Dendritic cell treated with granulocyte-macrophage colony-stimulating factor and Interleukin-4, amounts not matched to agents 40 ng/mL and 50 ng/mL, for 4 days (primary cell): Measurements from ENCODE around the gene NPB.

Source experiments
- H3K27ac Mint-ChIP-seq: one replicate; pipeline ENCODE4 v1.8.0; 2022; ENCODE audit warnings: mild to moderate bottlenecking, mixed read lengths
- H3K27me3 Mint-ChIP-seq: one replicate; pipeline ENCODE4 v1.8.0; 2022; ENCODE audit warnings: mild to moderate bottlenecking, mixed read lengths
- H3K36me3 Mint-ChIP-seq: one replicate; pipeline ENCODE4 v1.8.0; 2022; ENCODE audit warnings: low read depth, mixed read lengths
- H3K4me1 Mint-ChIP-seq: one replicate; pipeline ENCODE4 v1.8.0; 2022; ENCODE audit warnings: low read depth, mixed read lengths
- H3K4me3 Mint-ChIP-seq: one replicate; pipeline ENCODE4 v1.8.0; 2022; ENCODE audit warnings: mild to moderate bottlenecking, moderate library complexity, mixed read lengths
- H3K9me3 Mint-ChIP-seq: one replicate; pipeline ENCODE4 v1.8.0; 2022; ENCODE audit warnings: mixed read lengths
- intact Hi-C: fragments of 100-400 bp; cut with micrococcal nuclease; formaldehyde crosslinking; loops from one replicate; pipeline ENCODE4 v1.15.0; 2022

The NPB gene

GRCh38 chr17:81884520-81884919 is 17.5 kb upstream of the NPB start:
- H3K9me3 Mint-ChIP-seq, result no peaks in the 10 kb centered on the region
- no peaks in the 10 kb centered on the region for H3K27me3 Mint-ChIP-seq
- peak overlapping the region; percentile 6 for H3K27ac Mint-ChIP-seq
- peaks cover 36% of the 10 kb centered on the region for H3K4me1 Mint-ChIP-seq
- H3K36me3 Mint-ChIP-seq, result peaks cover 98% of the 10 kb centered on the region
- no peak overlapping the region for H3K4me3 Mint-ChIP-seq
- intact Hi-C loops, result no loop called here

GRCh38 chr17:81884968-81885367 is 17.1 kb upstream of the NPB start:
- peak overlapping the region; percentile 42 for H3K27ac Mint-ChIP-seq

GRCh38 chr17:81885454-81885853 is 16.6 kb upstream of the NPB start:
- intact Hi-C loops, result no loop called here
- H3K4me3 Mint-ChIP-seq, result no peak overlapping the region
- peaks cover 41% of the 10 kb centered on the region for H3K4me1 Mint-ChIP-seq
- H3K9me3 Mint-ChIP-seq, result no peaks in the 10 kb centered on the region
- peak overlapping the region; percentile 42 for H3K27ac Mint-ChIP-seq
- H3K36me3 Mint-ChIP-seq, result peaks cover 96% of the 10 kb centered on the region
- H3K27me3 Mint-ChIP-seq, result no peaks in the 10 kb centered on the region

More at GRCh38 chr17:81884968-81885367, 17.1 kb upstream of the NPB start:
- Mint-ChIP-seq H3K4me3 (no peak overlapping the region), H3K4me1 (peaks cover 36% of the 10 kb centered on the region), H3K9me3 (no peaks in the 10 kb centered on the region), H3K27me3 (no peaks in the 10 kb centered on the region), H3K36me3 (peaks cover 98% of the 10 kb centered on the region)
- intact Hi-C loops, result no loop called here

GRCh38 chr17:81885869-81886548 is 16.0 kb upstream of the NPB start:
- H3K4me1 Mint-ChIP-seq, result peaks cover 45% of the 10 kb centered on the region

GRCh38 chr17:81888105-81888987 is 13.7 kb upstream of the NPB start:
- Mint-ChIP-seq H3K9me3 (no peaks in the 10 kb centered on the region), H3K36me3 (peaks cover 86% of the 10 kb centered on the region), H3K27ac (no peak overlapping the region), H3K27me3 (no peaks in the 10 kb centered on the region), H3K4me3 (no peak overlapping the region), H3K4me1 (peaks cover 50% of the 10 kb centered on the region)
- intact Hi-C loops, result no loop called here

More at GRCh38 chr17:81885869-81886548, 16.0 kb upstream of the NPB start:
- no peaks in the 10 kb centered on the region for H3K9me3 Mint-ChIP-seq
- H3K36me3 Mint-ChIP-seq, result peaks cover 96% of the 10 kb centered on the region
- peak overlapping the region; percentile 42 for H3K27ac Mint-ChIP-seq
- no peak overlapping the region for H3K4me3 Mint-ChIP-seq
- intact Hi-C loops, result no loop called here
- H3K27me3 Mint-ChIP-seq, result no peaks in the 10 kb centered on the region

GRCh38 chr17:81888988-81889595 is 12.9 kb upstream of the NPB start:
- Mint-ChIP-seq H3K27me3 (no peaks in the 10 kb centered on the region), H3K36me3 (peaks cover 86% of the 10 kb centered on the region), H3K4me3 (no peak overlapping the region), H3K4me1 (peaks cover 50% of the 10 kb centered on the region), H3K27ac (peak overlapping the region; percentile 98), H3K9me3 (no peaks in the 10 kb centered on the region)
- intact Hi-C loops, result no loop called here

GRCh38 chr17:81889602-81890001 is 12.4 kb upstream of the NPB start:
- Mint-ChIP-seq H3K36me3 (peaks cover 86% of the 10 kb centered on the region), H3K27me3 (no peaks in the 10 kb centered on the region), H3K27ac (peak overlapping the region; percentile 98), H3K9me3 (no peaks in the 10 kb centered on the region), H3K4me3 (no peak overlapping the region), H3K4me1 (peaks cover 50% of the 10 kb centered on the region)
- intact Hi-C loops, result loop anchor here (5.0 kb wide), 1 partner anchor 38 kb away; the partner anchor contains the start of gene MAFG

- no peaks in the 10 kb centered on the region for H3K9me3 Mint-ChIP-seq
- no peaks in the 10 kb centered on the region for H3K27me3 Mint-ChIP-seq
- H3K36me3 Mint-ChIP-seq, result peaks cover 86% of the 10 kb centered on the region
- intact Hi-C loops, result loop anchor here (1.0 to 5.0 kb wide), 3 partner anchors 19 to 37 kb away; partner anchors contain the start of genes ARHGDIA, MAFG and P4HB
- peak overlapping the region; percentile 86 for H3K4me3 Mint-ChIP-seq
- H3K27ac Mint-ChIP-seq, result peak overlapping the region; percentile 98
- H3K4me1 Mint-ChIP-seq, result peaks cover 46% of the 10 kb centered on the region
Measured at GRCh38 chr17:81890447-81891302, 11.4 kb upstream of the NPB start.

- H3K27me3 Mint-ChIP-seq, result no peaks in the 10 kb centered on the region
- peaks cover 40% of the 10 kb centered on the region for H3K4me1 Mint-ChIP-seq
- H3K27ac Mint-ChIP-seq, result peak overlapping the region; percentile 98
- H3K4me3 Mint-ChIP-seq, result peak overlapping the region; percentile 92
- H3K9me3 Mint-ChIP-seq, result no peaks in the 10 kb centered on the region
- peaks cover 86% of the 10 kb centered on the region for H3K36me3 Mint-ChIP-seq
- intact Hi-C loops, result loop anchor here (1.0 to 5.0 kb wide), 3 partner anchors 20 to 36 kb away; partner anchors contain the start of genes ARHGDIA, MAFG and P4HB
Measured at GRCh38 chr17:81891303-81891552, 10.8 kb upstream of the NPB start.

- peaks cover 9% of the 10 kb centered on the region for H3K4me1 Mint-ChIP-seq
- H3K36me3 Mint-ChIP-seq, result peaks cover 88% of the 10 kb centered on the region
- peaks cover 3% of the 10 kb centered on the region for H3K27me3 Mint-ChIP-seq
- no peak overlapping the region for H3K4me3 Mint-ChIP-seq
- no peaks in the 10 kb centered on the region for H3K9me3 Mint-ChIP-seq
- H3K27ac Mint-ChIP-seq, result no peak overlapping the region
- intact Hi-C loops, result no loop called here
Measured at GRCh38 chr17:81895400-81895799, 6.6 kb upstream of the NPB start.

- no peaks in the 10 kb centered on the region for H3K9me3 Mint-ChIP-seq
Measured at GRCh38 chr17:81898029-81898866, 3.8 kb upstream of the NPB start.

GRCh38 chr17:81898885-81899284 is 3.2 kb upstream of the NPB start:
- no peak overlapping the region for H3K4me3 Mint-ChIP-seq
- H3K36me3 Mint-ChIP-seq, result peaks cover 80% of the 10 kb centered on the region
- H3K4me1 Mint-ChIP-seq, result peaks cover 9% of the 10 kb centered on the region
- intact Hi-C loops, result no loop called here
- H3K27me3 Mint-ChIP-seq, result peaks cover 31% of the 10 kb centered on the region
- no peak overlapping the region for H3K27ac Mint-ChIP-seq
- H3K9me3 Mint-ChIP-seq, result no peaks in the 10 kb centered on the region

More at GRCh38 chr17:81898029-81898866, 3.8 kb upstream of the NPB start:
- peaks cover 25% of the 10 kb centered on the region for H3K27me3 Mint-ChIP-seq
- H3K36me3 Mint-ChIP-seq, result peaks cover 80% of the 10 kb centered on the region
- no peak overlapping the region for H3K27ac Mint-ChIP-seq
- intact Hi-C loops, result no loop called here
- H3K4me1 Mint-ChIP-seq, result peaks cover 9% of the 10 kb centered on the region
- H3K4me3 Mint-ChIP-seq, result no peak overlapping the region
